ENCODE results near the gene F2.

The F2 gene

DNA sequence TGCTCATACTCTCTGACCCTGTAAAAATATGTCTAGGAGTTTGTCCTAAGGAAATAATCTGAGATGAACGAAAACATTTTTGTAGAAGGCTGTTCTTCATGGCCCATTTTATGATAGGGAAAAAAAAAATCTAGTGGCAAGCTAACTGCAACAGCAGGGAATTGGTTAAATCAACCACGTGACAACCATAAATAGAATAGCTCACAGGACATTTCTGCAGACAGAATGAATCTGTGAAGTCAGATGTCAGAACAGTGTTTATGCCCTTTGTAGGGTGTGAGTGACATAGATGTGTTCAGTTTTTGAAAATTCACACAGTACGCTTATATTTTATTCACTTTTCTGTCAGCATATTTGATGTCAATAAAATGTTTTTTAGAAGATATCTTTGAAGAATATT lies 34.6 kb upstream of the F2 start:
- H3K4me3 ChIP-seq (ENCODE audit: low read depth, low read length) = no peak overlapping the region
- no peak for DNase-seq (ENCODE audit: low read depth)
- TF ChIP-seq, protein P1, sequence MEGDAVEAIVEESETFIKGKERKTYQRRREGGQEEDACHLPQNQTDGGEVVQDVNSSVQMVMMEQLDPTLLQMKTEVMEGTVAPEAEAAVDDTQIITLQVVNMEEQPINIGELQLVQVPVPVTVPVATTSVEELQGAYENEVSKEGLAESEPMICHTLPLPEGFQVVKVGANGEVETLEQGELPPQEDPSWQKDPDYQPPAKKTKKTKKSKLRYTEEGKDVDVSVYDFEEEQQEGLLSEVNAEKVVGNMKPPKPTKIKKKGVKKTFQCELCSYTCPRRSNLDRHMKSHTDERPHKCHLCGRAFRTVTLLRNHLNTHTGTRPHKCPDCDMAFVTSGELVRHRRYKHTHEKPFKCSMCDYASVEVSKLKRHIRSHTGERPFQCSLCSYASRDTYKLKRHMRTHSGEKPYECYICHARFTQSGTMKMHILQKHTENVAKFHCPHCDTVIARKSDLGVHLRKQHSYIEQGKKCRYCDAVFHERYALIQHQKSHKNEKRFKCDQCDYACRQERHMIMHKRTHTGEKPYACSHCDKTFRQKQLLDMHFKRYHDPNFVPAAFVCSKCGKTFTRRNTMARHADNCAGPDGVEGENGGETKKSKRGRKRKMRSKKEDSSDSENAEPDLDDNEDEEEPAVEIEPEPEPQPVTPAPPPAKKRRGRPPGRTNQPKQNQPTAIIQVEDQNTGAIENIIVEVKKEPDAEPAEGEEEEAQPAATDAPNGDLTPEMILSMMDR (IDR thresholded peaks at IDR 0.05; ENCODE audit: low read depth, low read length, missing control alignments) = no peak

DNA sequence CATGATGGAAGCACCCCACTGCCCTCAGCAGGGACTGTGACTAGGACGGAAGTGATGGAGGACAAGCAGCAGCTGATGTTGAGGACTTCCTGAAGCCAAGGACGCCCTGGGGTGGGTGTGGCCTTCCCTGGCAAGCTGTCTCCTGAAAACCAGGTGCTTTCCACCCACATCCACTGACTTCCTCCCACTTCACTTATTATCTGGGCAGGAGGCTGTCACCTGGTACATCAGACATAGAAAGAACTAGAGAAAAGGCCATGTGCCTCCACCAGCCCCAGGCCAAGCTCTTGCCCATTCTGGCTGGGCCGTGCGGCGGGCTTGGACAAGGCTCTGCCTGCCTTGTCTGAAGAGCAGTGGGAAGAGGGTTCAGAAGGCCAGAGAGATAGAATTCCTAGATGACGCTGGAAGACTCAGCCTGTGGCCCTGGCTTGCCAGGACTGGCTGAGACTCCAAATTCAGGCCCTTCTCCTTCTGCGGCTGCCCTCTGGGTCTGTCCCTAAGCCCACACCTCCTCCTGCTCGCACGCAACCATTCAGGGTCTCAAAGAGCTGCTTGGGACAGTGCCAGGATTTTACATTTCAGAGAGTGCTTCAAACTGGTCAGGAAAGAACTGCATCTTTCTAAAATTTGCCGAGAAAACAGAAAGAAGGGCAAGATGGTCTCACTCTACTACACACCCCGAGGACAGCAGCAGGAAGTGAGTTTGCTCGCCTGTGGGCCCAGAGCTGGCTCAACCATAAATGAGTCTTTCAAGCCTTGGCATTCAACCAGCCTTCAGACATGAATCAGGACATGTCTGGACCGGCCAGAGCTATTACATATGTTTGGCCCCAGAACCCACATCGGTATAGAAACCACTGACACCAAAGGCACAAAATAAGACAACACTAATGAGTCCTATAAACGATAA lies 31.9 kb upstream of the F2 start:
- H3K4me3 ChIP-seq (ENCODE audit: low read depth, low read length) = no peak overlapping the region
- DNase-seq (ENCODE audit: low read depth) = no peak

DNA sequence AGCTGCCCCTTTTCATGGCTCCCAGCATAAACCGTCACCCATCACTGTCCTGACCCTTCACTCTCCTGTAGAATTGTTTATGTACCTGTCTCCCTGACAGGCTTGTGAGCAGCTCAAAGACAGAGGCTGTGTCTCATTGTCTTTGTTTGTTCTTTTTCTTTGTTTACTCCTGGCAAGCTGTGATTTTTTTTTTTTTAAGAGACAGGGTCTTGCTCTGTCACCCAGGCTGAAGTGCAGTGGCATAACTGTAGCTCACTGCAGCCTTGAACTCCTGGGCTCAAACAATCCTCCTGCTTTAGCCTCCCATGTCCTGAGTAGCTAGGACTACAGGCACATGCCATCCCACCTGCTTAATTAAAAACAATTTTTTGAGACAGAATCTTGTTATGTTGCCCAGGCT lies 28.3 kb upstream of the F2 start:
- no peak overlapping the region for H3K4me3 ChIP-seq (ENCODE audit: low read depth, low read length)
- TF ChIP-seq, protein P1 (IDR thresholded peaks at IDR 0.05; ENCODE audit: low read depth, low read length, missing control alignments) = no peak
- no peak for DNase-seq (ENCODE audit: low read depth)

More for the DNA sequence above, 31.9 kb upstream of the F2 start:
- TF ChIP-seq, protein P1 (IDR thresholded peaks at IDR 0.05; ENCODE audit: low read depth, low read length, missing control alignments) = no peak

GRCh38 chr11:46692450-46692849 lies 26.6 kb upstream of the F2 start:
- TF ChIP-seq, protein P1 (IDR thresholded peaks at IDR 0.05; ENCODE audit: low read depth, low read length, missing control alignments) = no peak
- H3K4me3 ChIP-seq (ENCODE audit: low read depth, low read length) = no peak overlapping the region
- DNase-seq (ENCODE audit: low read depth) = no peak

- no peak for DNase-seq (ENCODE audit: low read depth)
- no peak overlapping the region for H3K4me3 ChIP-seq (ENCODE audit: low read depth, low read length)
- TF ChIP-seq, protein P1 (IDR thresholded peaks at IDR 0.05; ENCODE audit: low read depth, low read length, missing control alignments) = no peak
These were observed 25.4 kb upstream of the F2 start for GRCh38 chr11:46693597-46694012.

DNA sequence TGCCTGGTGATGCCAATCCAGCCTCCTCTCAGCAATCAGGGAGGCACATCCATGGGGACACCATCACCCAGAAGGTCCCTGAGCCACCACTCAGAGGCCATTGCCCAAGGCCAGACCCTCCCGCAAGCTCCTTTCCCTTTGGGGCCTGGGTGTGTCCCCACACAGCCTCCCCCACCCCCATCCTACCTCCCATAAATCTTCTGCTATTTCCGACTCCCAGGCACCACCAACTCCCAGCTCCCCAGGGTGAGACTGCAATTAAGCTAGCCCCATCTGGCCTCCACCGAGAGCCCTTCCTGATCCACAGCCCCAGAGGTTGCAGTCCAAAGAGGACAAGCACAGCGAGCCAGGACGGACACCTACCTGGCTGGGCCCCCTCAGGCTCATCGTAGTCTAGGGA lies 24.9 kb upstream of the F2 start:
- DNase-seq (ENCODE audit: low read depth) = no peak
- H3K4me3 ChIP-seq (ENCODE audit: low read depth, low read length) = no peak overlapping the region
- TF ChIP-seq, protein P1 (IDR thresholded peaks at IDR 0.05; ENCODE audit: low read depth, low read length, missing control alignments) = no peak

- TF ChIP-seq, protein P1 (IDR thresholded peaks at IDR 0.05; ENCODE audit: low read depth, low read length, missing control alignments) = no peak
- no peak for DNase-seq (ENCODE audit: low read depth)
- H3K4me3 ChIP-seq (ENCODE audit: low read depth, low read length) = no peak overlapping the region
These were observed 24.4 kb upstream of the F2 start for GRCh38 chr11:46694607-46695006.
